HEK293 (cell line): Measurements from ENCODE around the gene REV3L.
"Not testable (repeated sequence)": the region's sequence is repeated elsewhere in the genome, so short reads cannot be mapped to it uniquely, and the experiment has no call there.

Experiments used
- ATF2 ChIP-seq: fragments of 450-650 bp; formaldehyde crosslinking; IDR thresholded peaks from 2 replicates; pipeline ENCODE4 v1.5.1; 2016; ENCODE audit warnings: missing biosample characterization, missing genetic modification characterization, low read depth
- CTCF ChIP-seq: fragments of 450-650 bp; formaldehyde crosslinking; IDR thresholded peaks from 2 replicates; pipeline ENCODE4 v1.5.1; 2016; ENCODE audit warnings: missing biosample characterization, missing genetic modification characterization
- REST ChIP-seq: fragments of 450-650 bp; formaldehyde crosslinking; IDR thresholded peaks from 2 replicates; pipeline ENCODE4 v1.5.1; 2016; ENCODE audit warnings: missing biosample characterization, missing genetic modification characterization
- SETDB1 ChIP-seq: IDR thresholded peaks from one replicate; pipeline ENCODE4 v1.6.1; 2017; ENCODE audit warnings: mild to moderate bottlenecking, low read length, moderate library complexity, mixed read lengths; ENCODE audit not compliant: insufficient read length
- TCF7L2 ChIP-seq: IDR thresholded peaks from 2 replicates; pipeline ENCODE4 v1.6.1; 2011; ENCODE audit warnings: low read depth, mild to moderate bottlenecking, inconsistent platforms, low read length, moderate library complexity, borderline replicate concordance
- ZBTB7A ChIP-seq: fragments of 450-650 bp; formaldehyde crosslinking; IDR thresholded peaks from 2 replicates; pipeline ENCODE4 v1.5.1; 2016; ENCODE audit warnings: low read depth, missing biosample characterization, missing genetic modification characterization
- ZEB2 ChIP-seq: fragments of 450-650 bp; formaldehyde crosslinking; IDR thresholded peaks from 2 replicates; pipeline ENCODE4 v1.5.1; 2016; ENCODE audit warnings: missing biosample characterization, missing genetic modification characterization
- ZFP37 ChIP-seq: fragments of 450-650 bp; formaldehyde crosslinking; IDR thresholded peaks from 2 replicates; pipeline ENCODE4 v1.5.1; 2016; ENCODE audit warnings: missing biosample characterization, missing genetic modification characterization
- ZNF274 ChIP-seq, 2 experiments: fragments of 200-500 bp in 1 of 2; fragments of 450-650 bp in 1 of 2; sonication (Bioruptor generic) in 1 of 2; formaldehyde crosslinking in 1 of 2; IDR thresholded peaks; 2 replicates each; pipeline versions ENCODE4 v1.5.1 to v1.6.1; 2014 to 2016; ENCODE audit warnings: borderline replicate concordance in 1 of 2, inconsistent platforms in 1 of 2, low read length in 1 of 2, missing biosample characterization in 1 of 2, missing genetic modification characterization in 1 of 2
- ZNF311 ChIP-seq: fragments of 450-650 bp; formaldehyde crosslinking; IDR thresholded peaks from 2 replicates; pipeline ENCODE4 v1.5.1; 2017; ENCODE audit warnings: missing biosample characterization, missing genetic modification characterization, borderline replicate concordance
- ZNF580 ChIP-seq: fragments of 450-650 bp; formaldehyde crosslinking; IDR thresholded peaks from 2 replicates; pipeline ENCODE4 v1.5.1; 2016; ENCODE audit warnings: missing biosample characterization, missing genetic modification characterization
- ZNF626 ChIP-seq: fragments of 450-650 bp; sonication (Bioruptor Pico); formaldehyde crosslinking; IDR thresholded peaks from 2 replicates; pipeline ENCODE4 v1.5.1; 2018; ENCODE audit warnings: missing biosample characterization, missing genetic modification characterization, inconsistent platforms
- ZSCAN4 ChIP-seq: fragments of 450-650 bp; formaldehyde crosslinking; IDR thresholded peaks from 2 replicates; pipeline ENCODE4 v1.5.1; 2017; ENCODE audit warnings: missing biosample characterization, missing genetic modification characterization
- TF ChIP-seq, protein P1 (sequence below): fragments of 450-650 bp; formaldehyde crosslinking; IDR thresholded peaks from 2 replicates; pipeline ENCODE4 v1.5.1; 2016; ENCODE audit warnings: missing biosample characterization, missing genetic modification characterization

DNA sequence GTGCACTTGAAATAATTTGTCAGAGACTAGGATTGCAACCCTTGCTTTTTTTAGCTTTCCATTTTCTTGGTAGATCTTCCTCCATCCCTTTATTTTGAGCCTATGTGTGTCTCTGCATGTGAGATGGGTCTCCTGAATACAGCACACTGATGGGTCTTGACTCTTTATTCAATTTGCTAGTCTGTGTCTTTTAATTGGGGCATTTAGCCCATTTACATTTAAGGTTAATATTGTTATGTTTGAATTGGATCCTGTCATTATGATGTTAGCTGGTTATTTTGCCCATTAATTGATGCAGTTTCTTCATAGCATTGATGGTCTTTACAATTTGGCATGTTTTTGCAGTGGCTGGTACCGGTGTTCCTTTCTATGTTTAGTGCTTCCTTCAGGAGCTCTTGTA is 22.5 kb upstream of the REV3L start:
- TF ChIP-seq ZFP37 (tag by site-specific recombination); ZNF274 (IDR thresholded peaks at IDR 0.05; ENCODE audit: low read length); ZNF274 (tag by site-specific recombination; IDR thresholded peaks at IDR 0.05; ENCODE audit: borderline replicate concordance); REST; CTCF (tag by site-specific recombination); ZNF626 (tag by site-specific recombination); ZSCAN4 (tag by site-specific recombination); ZNF311 (tag by site-specific recombination); ZEB2; ZBTB7A (tag by site-specific recombination); TCF7L2; ATF2 (tag by site-specific recombination); ZNF580 (tag by site-specific recombination): not testable (repeated sequence)
- TF ChIP-seq, protein P1, sequence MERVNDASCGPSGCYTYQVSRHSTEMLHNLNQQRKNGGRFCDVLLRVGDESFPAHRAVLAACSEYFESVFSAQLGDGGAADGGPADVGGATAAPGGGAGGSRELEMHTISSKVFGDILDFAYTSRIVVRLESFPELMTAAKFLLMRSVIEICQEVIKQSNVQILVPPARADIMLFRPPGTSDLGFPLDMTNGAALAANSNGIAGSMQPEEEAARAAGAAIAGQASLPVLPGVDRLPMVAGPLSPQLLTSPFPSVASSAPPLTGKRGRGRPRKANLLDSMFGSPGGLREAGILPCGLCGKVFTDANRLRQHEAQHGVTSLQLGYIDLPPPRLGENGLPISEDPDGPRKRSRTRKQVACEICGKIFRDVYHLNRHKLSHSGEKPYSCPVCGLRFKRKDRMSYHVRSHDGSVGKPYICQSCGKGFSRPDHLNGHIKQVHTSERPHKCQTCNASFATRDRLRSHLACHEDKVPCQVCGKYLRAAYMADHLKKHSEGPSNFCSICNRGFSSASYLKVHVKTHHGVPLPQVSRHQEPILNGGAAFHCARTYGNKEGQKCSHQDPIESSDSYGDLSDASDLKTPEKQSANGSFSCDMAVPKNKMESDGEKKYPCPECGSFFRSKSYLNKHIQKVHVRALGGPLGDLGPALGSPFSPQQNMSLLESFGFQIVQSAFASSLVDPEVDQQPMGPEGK (tag by site-specific recombination): not testable (repeated sequence)
- peak; percentile 54 for TF ChIP-seq SETDB1
